HG03060 (cell line): ENCODE measurements around the gene UPK3A.

ENCODE experiments used
- ATAC-seq: cut with Tn5 transposase; IDR thresholded peaks from one replicate; pipeline ENCODE4 v1.9.1; 2021; ENCODE audit warnings: low read depth, moderate number of reproducible peaks; ENCODE audit not compliant: unreplicated experiment

UPK3A gene

GRCh38 chr22:45284705-45285262 is at the start of gene UPK3A:
TSS of gene UPK3A (plus strand) at chr22:45284949. CDS start at chr22:45285014, 65 bp downstream.
- ATAC-seq = no peak

- ATAC-seq = peak; percentile 53
Measured at GRCh38 chr22:45235101-45235777, 49.5 kb upstream of the UPK3A start.

GRCh38 chr22:45235851-45236342 is 48.9 kb upstream of the UPK3A start:
- no peak for ATAC-seq

GRCh38 chr22:45237065-45237990 is 47.4 kb upstream of the UPK3A start:
- ATAC-seq = no peak

- no peak for ATAC-seq
Measured at GRCh38 chr22:45238076-45238956, 46.4 kb upstream of the UPK3A start.

GRCh38 chr22:45238957-45239680 is 45.6 kb upstream of the UPK3A start:
- ATAC-seq = no peak

- no peak for ATAC-seq
Measured at GRCh38 chr22:45239681-45240051, 45.1 kb upstream of the UPK3A start.

GRCh38 chr22:45240104-45240809 is 44.5 kb upstream of the UPK3A start:
- no peak for ATAC-seq

GRCh38 chr22:45240810-45241631 is 43.7 kb upstream of the UPK3A start, which contains the start of gene KIAA0930:
TSS of gene KIAA0930 (minus strand) at chr22:45240894. CDS start at chr22:45240703, 191 bp downstream.
- no peak for ATAC-seq

- no peak for ATAC-seq
Measured at GRCh38 chr22:45242778-45243191, 42.0 kb upstream of the UPK3A start.

GRCh38 chr22:45244916-45245315 is 39.8 kb upstream of the UPK3A start:
- ATAC-seq = no peak

- ATAC-seq = no peak
Measured at GRCh38 chr22:45246060-45246985, 38.4 kb upstream of the UPK3A start.

GRCh38 chr22:45248832-45249561 is 35.8 kb upstream of the UPK3A start:
- ATAC-seq = peak; percentile 61

GRCh38 chr22:45251825-45252224 is 32.9 kb upstream of the UPK3A start:
- ATAC-seq = no peak

- ATAC-seq = no peak
Measured at GRCh38 chr22:45253039-45253641, 31.6 kb upstream of the UPK3A start.

GRCh38 chr22:45254388-45254787 is 30.4 kb upstream of the UPK3A start:
- no peak for ATAC-seq
